SK-N-SH treated with all-trans-retinoic acid at 6 μM for 48 hours (cell line): Measurements from ENCODE around the gene ISM2.

Experiments used
- ATAC-seq: fragments of 200-7000 bp; cut with Tn5 transposase; 3 replicates; pipeline ENCODE4 v1.9.1; 2020; ENCODE audit warnings: mild to moderate bottlenecking, moderate library complexity
- ARNTL ChIP-seq: fragments of 450-650 bp; formaldehyde crosslinking; IDR thresholded peaks from 2 replicates; pipeline ENCODE4 v1.5.0; 2020; ENCODE audit warnings: low read depth, mild to moderate bottlenecking, moderate library complexity, borderline replicate concordance
- BACH2 ChIP-seq: fragments of 250-450 bp; sonication (Bioruptor Pico); IDR thresholded peaks from 2 replicates; pipeline ENCODE4 v1.9.0; 2021; ENCODE audit warnings: mild to moderate bottlenecking, borderline replicate concordance
- CREB5 ChIP-seq: fragments of 250-450 bp; sonication (Bioruptor Pico); IDR thresholded peaks from 2 replicates; pipeline ENCODE4 v1.5.1; 2020; ENCODE audit warnings: low read depth, mild to moderate bottlenecking, moderate library complexity
- CSDC2 ChIP-seq: fragments of 250-450 bp; sonication (Bioruptor Pico); IDR thresholded peaks from 2 replicates; pipeline ENCODE4 v1.5.0; 2020; ENCODE audit warnings: mild to moderate bottlenecking, moderate library complexity
- ESRRG ChIP-seq: fragments of 250-450 bp; sonication (Bioruptor Pico); IDR thresholded peaks from 2 replicates; pipeline ENCODE4 v1.6.1; 2021; ENCODE audit warnings: mild to moderate bottlenecking
- GLIS3 ChIP-seq: fragments of 250-450 bp; sonication (Bioruptor Pico); IDR thresholded peaks from 2 replicates; pipeline ENCODE4 v1.5.0; 2020; ENCODE audit warnings: mild to moderate bottlenecking, moderate library complexity
- ISL1 ChIP-seq: fragments of 250-450 bp; sonication (Bioruptor Pico); IDR thresholded peaks from 2 replicates; pipeline ENCODE4 v2.1.2; 2022; ENCODE audit warnings: mild to moderate bottlenecking, moderate library complexity
- OSR1 ChIP-seq: fragments of 250-450 bp; sonication (Bioruptor Pico); IDR thresholded peaks from 2 replicates; pipeline ENCODE4 v1.8.0; 2022; ENCODE audit warnings: moderate library complexity, mild to moderate bottlenecking, inconsistent platforms
- RARB ChIP-seq: fragments of 250-450 bp; sonication (Bioruptor Pico); IDR thresholded peaks from 2 replicates; pipeline ENCODE4 v1.8.0; 2021; ENCODE audit warnings: mild to moderate bottlenecking, moderate library complexity
- SNAI2 ChIP-seq: fragments of 250-450 bp; sonication (Bioruptor Pico); IDR thresholded peaks from 2 replicates; pipeline ENCODE4 v1.5.0; 2020; ENCODE audit warnings: mild to moderate bottlenecking, moderate library complexity
- TCF4 ChIP-seq: fragments of 250-450 bp; sonication (Bioruptor Pico); IDR thresholded peaks from 2 replicates; pipeline ENCODE4 v1.8.0; 2021; ENCODE audit warnings: mild to moderate bottlenecking, moderate library complexity, borderline replicate concordance
- TOX ChIP-seq: fragments of 250-450 bp; sonication (Bioruptor Pico); IDR thresholded peaks from 2 replicates; pipeline ENCODE4 v1.8.0; 2021; ENCODE audit warnings: mild to moderate bottlenecking, moderate library complexity, borderline replicate concordance
- TSHZ2 ChIP-seq: fragments of 250-450 bp; sonication (Bioruptor Pico); IDR thresholded peaks from 2 replicates; pipeline ENCODE4 v1.5.0; 2020; ENCODE audit warnings: mild to moderate bottlenecking, moderate library complexity
- ZC3H10 ChIP-seq: fragments of 250-450 bp; sonication (Bioruptor Pico); IDR thresholded peaks from 2 replicates; pipeline ENCODE4 v1.5.1; 2021; ENCODE audit warnings: mild to moderate bottlenecking, moderate library complexity
- ZFP3 ChIP-seq: fragments of 250-450 bp; sonication (Bioruptor Pico); IDR thresholded peaks from 2 replicates; pipeline ENCODE4 v1.5.0; 2020; ENCODE audit warnings: mild to moderate bottlenecking, moderate library complexity
- ZFP30 ChIP-seq: fragments of 450-650 bp; formaldehyde crosslinking; IDR thresholded peaks from 2 replicates; pipeline ENCODE4 v1.5.0; 2022; ENCODE audit warnings: mild to moderate bottlenecking, moderate library complexity
- ZNF565 ChIP-seq: fragments of 450-650 bp; formaldehyde crosslinking; conservative IDR thresholded peaks from 2 replicates; pipeline ENCODE4 v1.5.0; 2020; ENCODE audit warnings: low read depth, mild to moderate bottlenecking, moderate library complexity
- ZNF70 ChIP-seq: fragments of 450-650 bp; formaldehyde crosslinking; IDR thresholded peaks from 2 replicates; pipeline ENCODE4 v1.5.0; 2020; ENCODE audit warnings: mild to moderate bottlenecking, moderate library complexity
- ZNF8 ChIP-seq: fragments of 450-650 bp; formaldehyde crosslinking; IDR thresholded peaks from 2 replicates; pipeline ENCODE4 v1.5.0; 2020; ENCODE audit warnings: mild to moderate bottlenecking, moderate library complexity
- TF ChIP-seq, protein P1 (sequence below): fragments of 250-450 bp; sonication (Bioruptor Pico); IDR thresholded peaks from 2 replicates; pipeline ENCODE4 v1.8.0; 2021; ENCODE audit warnings: low read depth, mild to moderate bottlenecking, moderate library complexity, borderline replicate concordance
- TF ChIP-seq, protein P2 (sequence below): fragments of 250-450 bp; sonication (Bioruptor Pico); IDR thresholded peaks from 2 replicates; pipeline ENCODE4 v1.5.1; 2021; ENCODE audit warnings: mild to moderate bottlenecking, moderate library complexity
- TF ChIP-seq, protein P3 (sequence below): fragments of 250-450 bp; sonication (Bioruptor Pico); IDR thresholded peaks from 2 replicates; pipeline ENCODE4 v1.8.0; 2020; ENCODE audit warnings: mild to moderate bottlenecking, moderate library complexity, borderline replicate concordance

Gene ISM2

DNA sequence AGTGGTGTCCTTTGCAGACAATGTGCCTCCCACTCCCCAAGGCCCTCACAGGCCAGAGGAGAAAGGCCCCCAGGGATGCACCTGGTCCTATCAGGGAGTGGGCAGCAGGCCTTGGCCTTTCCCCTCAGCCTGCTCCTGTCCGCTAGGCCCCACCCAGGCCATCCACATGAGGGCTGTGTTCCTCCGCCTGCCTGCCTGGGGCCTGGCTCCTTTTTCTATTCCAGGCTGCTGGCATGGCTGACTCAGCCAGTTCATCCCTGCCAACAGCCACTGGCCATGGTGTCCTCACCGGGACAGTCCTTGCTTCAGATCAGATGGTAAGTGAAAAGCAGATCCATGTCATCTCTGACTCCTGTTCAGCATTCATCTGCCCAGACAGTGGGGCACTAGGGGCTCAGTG, 13.4 kb downstream of the ISM2 start:
- ATAC-seq = peak; percentile 43
- no peak for TF ChIP-seq CREB5
- no peak for TF ChIP-seq ZFP30
- no peak for TF ChIP-seq ARNTL (CRISPR knock-in tag)
- TF ChIP-seq, protein P1, sequence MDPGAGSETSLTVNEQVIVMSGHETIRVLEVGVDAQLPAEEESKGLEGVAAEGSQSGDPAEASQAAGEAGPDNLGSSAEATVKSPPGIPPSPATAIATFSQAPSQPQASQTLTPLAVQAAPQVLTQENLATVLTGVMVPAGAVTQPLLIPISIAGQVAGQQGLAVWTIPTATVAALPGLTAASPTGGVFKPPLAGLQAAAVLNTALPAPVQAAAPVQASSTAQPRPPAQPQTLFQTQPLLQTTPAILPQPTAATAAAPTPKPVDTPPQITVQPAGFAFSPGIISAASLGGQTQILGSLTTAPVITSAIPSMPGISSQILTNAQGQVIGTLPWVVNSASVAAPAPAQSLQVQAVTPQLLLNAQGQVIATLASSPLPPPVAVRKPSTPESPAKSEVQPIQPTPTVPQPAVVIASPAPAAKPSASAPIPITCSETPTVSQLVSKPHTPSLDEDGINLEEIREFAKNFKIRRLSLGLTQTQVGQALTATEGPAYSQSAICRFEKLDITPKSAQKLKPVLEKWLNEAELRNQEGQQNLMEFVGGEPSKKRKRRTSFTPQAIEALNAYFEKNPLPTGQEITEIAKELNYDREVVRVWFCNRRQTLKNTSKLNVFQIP (CRISPR knock-in tag) = no peak
- TF ChIP-seq ZC3H10 (CRISPR knock-in tag) = no peak
- TF ChIP-seq, protein P2, sequence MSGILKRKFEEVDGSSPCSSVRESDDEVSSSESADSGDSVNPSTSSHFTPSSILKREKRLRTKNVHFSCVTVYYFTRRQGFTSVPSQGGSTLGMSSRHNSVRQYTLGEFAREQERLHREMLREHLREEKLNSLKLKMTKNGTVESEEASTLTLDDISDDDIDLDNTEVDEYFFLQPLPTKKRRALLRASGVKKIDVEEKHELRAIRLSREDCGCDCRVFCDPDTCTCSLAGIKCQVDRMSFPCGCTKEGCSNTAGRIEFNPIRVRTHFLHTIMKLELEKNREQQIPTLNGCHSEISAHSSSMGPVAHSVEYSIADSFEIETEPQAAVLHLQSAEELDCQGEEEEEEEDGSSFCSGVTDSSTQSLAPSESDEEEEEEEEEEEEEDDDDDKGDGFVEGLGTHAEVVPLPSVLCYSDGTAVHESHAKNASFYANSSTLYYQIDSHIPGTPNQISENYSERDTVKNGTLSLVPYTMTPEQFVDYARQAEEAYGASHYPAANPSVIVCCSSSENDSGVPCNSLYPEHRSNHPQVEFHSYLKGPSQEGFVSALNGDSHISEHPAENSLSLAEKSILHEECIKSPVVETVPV (CRISPR knock-in tag) = no peak
- no peak for TF ChIP-seq ZFP3 (CRISPR knock-in tag)
- TF ChIP-seq ZNF565 (CRISPR knock-in tag) = no peak
- no peak for TF ChIP-seq ISL1 (CRISPR knock-in tag)
- no peak for TF ChIP-seq TSHZ2 (CRISPR knock-in tag)
- TF ChIP-seq OSR1 (CRISPR knock-in tag) = no peak
- TF ChIP-seq TCF4 (CRISPR knock-in tag) = no peak
- no peak for TF ChIP-seq ZNF70 (CRISPR knock-in tag)
- no peak for TF ChIP-seq ZNF8
- TF ChIP-seq, all 23 proteins: peak for 0

GRCh38 chr14:77482422-77482821, 16.2 kb downstream of the ISM2 start:
- no peak for TF ChIP-seq ZFP3 (CRISPR knock-in tag)
- no peak for TF ChIP-seq GLIS3 (CRISPR knock-in tag)
- TF ChIP-seq ISL1 (CRISPR knock-in tag) = no peak
- no peak for TF ChIP-seq ESRRG (CRISPR knock-in tag)
- no peak for TF ChIP-seq ZNF565 (CRISPR knock-in tag)
- TF ChIP-seq CSDC2 (CRISPR knock-in tag) = no peak
- TF ChIP-seq, protein P3, sequence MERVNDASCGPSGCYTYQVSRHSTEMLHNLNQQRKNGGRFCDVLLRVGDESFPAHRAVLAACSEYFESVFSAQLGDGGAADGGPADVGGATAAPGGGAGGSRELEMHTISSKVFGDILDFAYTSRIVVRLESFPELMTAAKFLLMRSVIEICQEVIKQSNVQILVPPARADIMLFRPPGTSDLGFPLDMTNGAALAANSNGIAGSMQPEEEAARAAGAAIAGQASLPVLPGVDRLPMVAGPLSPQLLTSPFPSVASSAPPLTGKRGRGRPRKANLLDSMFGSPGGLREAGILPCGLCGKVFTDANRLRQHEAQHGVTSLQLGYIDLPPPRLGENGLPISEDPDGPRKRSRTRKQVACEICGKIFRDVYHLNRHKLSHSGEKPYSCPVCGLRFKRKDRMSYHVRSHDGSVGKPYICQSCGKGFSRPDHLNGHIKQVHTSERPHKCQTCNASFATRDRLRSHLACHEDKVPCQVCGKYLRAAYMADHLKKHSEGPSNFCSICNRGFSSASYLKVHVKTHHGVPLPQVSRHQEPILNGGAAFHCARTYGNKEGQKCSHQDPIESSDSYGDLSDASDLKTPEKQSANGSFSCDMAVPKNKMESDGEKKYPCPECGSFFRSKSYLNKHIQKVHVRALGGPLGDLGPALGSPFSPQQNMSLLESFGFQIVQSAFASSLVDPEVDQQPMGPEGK (CRISPR knock-in tag) = no peak
- TF ChIP-seq TOX = no peak
- ATAC-seq = no peak

DNA sequence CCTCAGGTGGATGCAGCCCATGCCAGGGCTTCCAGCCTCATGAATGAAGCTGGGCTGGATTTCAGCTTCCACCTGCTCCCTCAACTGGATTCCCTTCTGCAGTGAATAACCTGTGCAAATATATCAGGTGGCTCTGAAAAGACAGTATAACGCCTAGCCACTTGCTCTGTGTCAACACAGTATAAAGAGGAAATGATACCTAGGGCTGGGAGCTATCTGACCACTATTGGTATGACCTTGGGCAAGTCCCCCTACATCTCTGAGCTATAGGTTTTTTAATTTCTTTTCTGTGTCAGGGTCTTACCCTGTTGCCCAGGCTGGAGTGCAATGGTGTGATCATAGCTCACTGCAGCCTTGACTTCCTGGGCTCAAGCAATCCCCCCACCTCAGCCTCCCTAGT, 19.8 kb downstream of the ISM2 start:
- TF ChIP-seq BACH2 (CRISPR knock-in tag) (no peak), RARB (CRISPR knock-in tag) (no peak), ZNF565 (CRISPR knock-in tag) (no peak), ZC3H10 (CRISPR knock-in tag) (no peak), GLIS3 (CRISPR knock-in tag) (no peak), ISL1 (CRISPR knock-in tag) (no peak), ZFP30 (no peak), CREB5 (no peak), ZFP3 (CRISPR knock-in tag) (no peak), ZNF70 (CRISPR knock-in tag) (no peak), ARNTL (CRISPR knock-in tag) (no peak), SNAI2 (CRISPR knock-in tag) (no peak), TCF4 (CRISPR knock-in tag) (no peak), TOX (no peak), OSR1 (CRISPR knock-in tag) (no peak)
- TF ChIP-seq, protein P2 (CRISPR knock-in tag) = no peak
- TF ChIP-seq, protein P3 (CRISPR knock-in tag) = no peak
- no peak for ATAC-seq
